CD14-positive monocyte (primary cell): ENCODE measurements around the gene PNPLA7. TPM values are rescaled to one million over a fixed set of nuclear protein-coding genes. Genes with fewer than 3 reads are reported as not detected.

Experiments used
- DNase-seq, 3 donors: peaks; one replicate each; pipeline ENCODE4 v3.0.0-alpha.2; 2011 to 2022
- H2AFZ ChIP-seq: 2 replicates; pipeline ENCODE4 v1.6.0; 2012; ENCODE audit warnings: mild to moderate bottlenecking, low read depth, low read length, inconsistent platforms; ENCODE audit not compliant: insufficient read depth, poor library complexity, severe bottlenecking
- H3K27ac ChIP-seq, 2 donors: 1 replicate in 1 of 2; 2 replicates in 1 of 2; pipeline ENCODE4 v1.5.1; 2012 to 2013; ENCODE audit warnings: low read length in 2 of 2, control low read depth in 1 of 2, inconsistent platforms in 1 of 2, low read depth in 1 of 2, mild to moderate bottlenecking in 1 of 2
- H3K27me3 ChIP-seq, 2 donors: one replicate each; pipeline versions ENCODE4 v1.6.0 to v1.6.1; 2011 to 2013; ENCODE audit warnings: low read length in 2 of 2; ENCODE audit not compliant: control insufficient read depth in 2 of 2, insufficient read depth in 2 of 2
- H3K36me3 ChIP-seq, 2 donors: replicated peaks in 1 of 2; 1 replicate in 1 of 2; 2 replicates in 1 of 2; pipeline versions ENCODE4 v1.5.1 to v1.6.1; 2012 to 2013; ENCODE audit warnings: low read length in 2 of 2, control low read depth in 1 of 2, inconsistent platforms in 1 of 2, mild to moderate bottlenecking in 1 of 2; ENCODE audit not compliant: insufficient read depth in 2 of 2, control insufficient read depth in 1 of 2
- H3K4me1 ChIP-seq, 2 donors: 1 replicate in 1 of 2; 2 replicates in 1 of 2; pipeline versions ENCODE4 v1.5.1 to v1.6.1; 2012 to 2013; ENCODE audit warnings: low read length in 2 of 2, control low read depth in 1 of 2, inconsistent platforms in 1 of 2, mild to moderate bottlenecking in 1 of 2, moderate library complexity in 1 of 2; ENCODE audit not compliant: insufficient read depth in 2 of 2, control insufficient read depth in 1 of 2
- H3K4me2 ChIP-seq: replicated peaks from 2 replicates; pipeline ENCODE3; 2012; ENCODE audit warnings: low read length, moderate library complexity, mild to moderate bottlenecking; ENCODE audit not compliant: poor library complexity, severe bottlenecking; ENCODE audit errors: extremely low read depth
- H3K4me3 ChIP-seq, 3 experiments: fragments of 200-600 bp in 1 of 3; sonication (generic) in 1 of 3; replicated peaks in 1 of 3; 1 replicate in 2 of 3; 2 replicates in 1 of 3; pipeline ENCODE4 v1.5.1; 2011 to 2013; ENCODE audit warnings: low read length in 3 of 3, mild to moderate bottlenecking in 3 of 3, control low read depth in 2 of 3, low read depth in 2 of 3, inconsistent platforms in 1 of 3, moderate library complexity in 1 of 3
- H3K79me2 ChIP-seq: 2 replicates; pipeline ENCODE4 v1.6.0; 2012; ENCODE audit warnings: mild to moderate bottlenecking, control low read depth, inconsistent platforms, low read length, moderate library complexity; ENCODE audit not compliant: insufficient read depth
- H3K9ac ChIP-seq: 2 replicates; pipeline ENCODE4 v1.6.0; 2017; ENCODE audit warnings: low read length, mild to moderate bottlenecking; ENCODE audit not compliant: insufficient read depth, poor library complexity, severe bottlenecking
- H3K9me3 ChIP-seq, 2 donors: replicated peaks in 1 of 2; 1 replicate in 1 of 2; 2 replicates in 1 of 2; pipeline versions ENCODE4 v1.5.1 to v1.6.1; 2012 to 2013; ENCODE audit warnings: low read length in 2 of 2, control low read depth in 1 of 2; ENCODE audit not compliant: control insufficient read depth in 1 of 2, insufficient read depth in 1 of 2
- H4K20me1 ChIP-seq: 2 replicates; pipeline ENCODE4 v1.6.0; 2012; ENCODE audit warnings: mild to moderate bottlenecking, low read length, control low read depth, moderate library complexity; ENCODE audit not compliant: insufficient read depth
- H3K27ac Mint-ChIP-seq, 7 donors: one replicate each; pipeline ENCODE4 v1.8.0; 2020; ENCODE audit warnings: mild to moderate bottlenecking in 7 of 7, mixed read lengths in 7 of 7, moderate library complexity in 6 of 7, inconsistent platforms in 2 of 7
- H3K27me3 Mint-ChIP-seq, 3 donors: one replicate each; pipeline ENCODE4 v1.8.0; 2021 to 2022; ENCODE audit warnings: low read depth in 3 of 3, mild to moderate bottlenecking in 3 of 3, mixed read lengths in 3 of 3, moderate library complexity in 3 of 3, inconsistent platforms in 1 of 3
- H3K36me3 Mint-ChIP-seq, 2 donors: one replicate each; pipeline ENCODE4 v1.8.0; 2020; ENCODE audit warnings: mixed read lengths in 2 of 2, inconsistent platforms in 1 of 2, mild to moderate bottlenecking in 1 of 2
- H3K4me1 Mint-ChIP-seq: one replicate; pipeline ENCODE4 v1.8.0; 2020; ENCODE audit warnings: mild to moderate bottlenecking, mixed read lengths
- H3K4me3 Mint-ChIP-seq, 2 donors: one replicate each; pipeline ENCODE4 v1.8.0; 2020; ENCODE audit warnings: mild to moderate bottlenecking in 2 of 2, mixed read lengths in 2 of 2, moderate library complexity in 1 of 2
- H3K9me3 Mint-ChIP-seq, 7 donors: one replicate each; pipeline ENCODE4 v1.8.0; 2020 to 2022; ENCODE audit warnings: mixed read lengths in 7 of 7, mild to moderate bottlenecking in 6 of 7, moderate library complexity in 6 of 7, inconsistent platforms in 2 of 7
- CTCF ChIP-seq: fragments of 200-600 bp; IDR thresholded peaks from one replicate; pipeline ENCODE4 v1.8.0; 2022; ENCODE audit warnings: antibody characterized with exemption, mild to moderate bottlenecking
- WGBS: methylation state at CpG from one replicate; pipeline ENCODE4 v1.1.5; 2013; ENCODE audit warnings: missing lambda C conversion rate; ENCODE audit not compliant: insufficient coverage; 5-methylcytosine and 5-hydroxymethylcytosine counted together
- intact Hi-C, 2 donors: fragments of 100-400 bp; cut with micrococcal nuclease; formaldehyde crosslinking; loops; one replicate each; pipeline versions ENCODE4 v1.15.0 to v1.15.1; 2023
- polyA plus RNA-seq, 3 donors: library from polyadenylated mRNA; depleted of rRNA in 1 of 3; unstranded in 2 of 3; stranded (reverse) in 1 of 3; fragments of 300-500 nt in 2 of 3; fragments of >200 nt in 1 of 3; fragmentation: Illumina TruSeq in 2 of 3; gene quantifications; 1 replicate in 2 of 3; 2 replicates in 1 of 3; pipeline ENCODE4 v1.2.3, GENCODE V29; 2012 to 2021

Gene PNPLA7
- polyA plus RNA-seq, 3 donors, result 0.10 to 1.1 (median 0.14) TPM

- Histone ChIP-seq H3K27me3 (no peaks in the 10 kb centered on the region), H3K4me3 (peak overlapping the region; percentile 58 to 82 (median 62)), H3K4me1 (peaks cover 19 to 40% of the 10 kb centered on the region in 2 donors), H3K27ac (peak overlapping the region in 1 of 2 donors; percentile 68), H3K36me3 (no peaks in the 10 kb centered on the region), H3K79me2 (peaks cover 17% of the 10 kb centered on the region), H3K9ac (peak overlapping the region; percentile 88), H4K20me1 (peaks cover 3% of the 10 kb centered on the region), H3K9me3 (no peaks in the 10 kb centered on the region), H2AFZ (peak overlapping the region; percentile 86), H3K4me2 (peak overlapping the region; percentile 87)
- intact Hi-C loops, result loop anchor here (2.0 to 10.0 kb wide), 3 partner anchors 23 to 103 kb away; partner anchors contain the start of gene NSMF (in 1 of the 2)
- Mint-ChIP-seq H3K4me3 (peak overlapping the region; percentile 80 to 86), H3K9me3 (no peaks in the 10 kb centered on the region), H3K27ac (peak overlapping the region in 2 of 7 donors; percentile 67 to 78), H3K27me3 (peaks cover 0 to 13% (median 0%) of the 10 kb centered on the region in 3 donors), H3K4me1 (peaks cover 24% of the 10 kb centered on the region), H3K36me3 (no peaks in the 10 kb centered on the region)
- DNase-seq, result no peak
- TF ChIP-seq CTCF, result no peak
- 7% methylated on average over 11 of the region's 11 CpGs for WGBS
Measured at GRCh38 chr9:137421838-137422603, 128.2 kb downstream of the PNPLA7 start.

GRCh38 chr9:137417161-137418021 is 132.8 kb downstream of the PNPLA7 start:
- H3K4me2 ChIP-seq, result peak overlapping the region; percentile 58
- no peaks in the 10 kb centered on the region for H3K9me3 ChIP-seq
- H3K36me3 Mint-ChIP-seq, result peaks cover 2 to 5% of the 10 kb centered on the region in 2 donors
- no peaks in the 10 kb centered on the region for H3K9me3 Mint-ChIP-seq
- H3K4me3 Mint-ChIP-seq, result peak overlapping the region; percentile 69 to 81
- no peak overlapping the region for H3K27ac ChIP-seq
- no peak overlapping the region for H3K27ac Mint-ChIP-seq
- peaks cover 6 to 29% (median 10%) of the 10 kb centered on the region in 3 donors for H3K27me3 Mint-ChIP-seq
- no peak overlapping the region for H2AFZ ChIP-seq
- H3K4me3 ChIP-seq, result peak overlapping the region in 1 of 3 experiments; percentile 57
- TF ChIP-seq CTCF, result no peak
- peaks cover 0 to 1% of the 10 kb centered on the region in 2 donors for H3K27me3 ChIP-seq
- H3K9ac ChIP-seq, result peak overlapping the region; percentile 15
- H3K79me2 ChIP-seq, result peaks cover 22% of the 10 kb centered on the region
- peaks cover 14 to 30% of the 10 kb centered on the region in 2 donors for H3K4me1 ChIP-seq
- DNase-seq, result peak in 1 of 3 donors; percentile 35
- no peaks in the 10 kb centered on the region for H3K36me3 ChIP-seq
- intact Hi-C loops, result no loop called here
- peaks cover 24% of the 10 kb centered on the region for H3K4me1 Mint-ChIP-seq
- H4K20me1 ChIP-seq, result peaks cover 28% of the 10 kb centered on the region
- 76% methylated on average over 83 of the region's 99 CpGs for WGBS
